Hindlimb muscle (tissue), 1 donor: Measurements from ENCODE around the gene TSC22D2. TPM values are rescaled to one million over a fixed set of nuclear protein-coding genes. Genes with fewer than 3 reads are reported as not detected.
A peak's percentile ranks its signal among the peaks of the same experiment; 100 is the strongest.

ENCODE experiments used
- DNase-seq: peaks from one replicate; pipeline ENCODE4 v3.0.0-alpha.2; 2013
- polyA plus RNA-seq: library from polyadenylated mRNA; unstranded; fragments of 120-200 nt; gene quantifications from one replicate; pipeline ENCODE4 v1.2.1, GENCODE V29; 2013; ENCODE audit not compliant: insufficient read length

Gene TSC22D2
- polyA plus RNA-seq = 57.1 TPM

- peak; percentile 98 for DNase-seq
These were observed at the start of gene TSC22D2 for GRCh38 chr3:150408221-150409124. Gene TSC22D2, plus strand, starts transcription at chr3:150408298. Its CDS starts 1,053 bp downstream, at chr3:150409351.

GRCh38 chr3:150359381-150359780 is 48.7 kb upstream of the TSC22D2 start:
- no peak for DNase-seq

- DNase-seq = no peak
These were observed 47.1 kb upstream of the TSC22D2 start for GRCh38 chr3:150360966-150361365.

- DNase-seq = no peak
These were observed 45.4 kb upstream of the TSC22D2 start for GRCh38 chr3:150362515-150363302.

- DNase-seq = no peak
These were observed 44.7 kb upstream of the TSC22D2 start for GRCh38 chr3:150363420-150363819.

- no peak for DNase-seq
These were observed 42.9 kb upstream of the TSC22D2 start for GRCh38 chr3:150365132-150365604.

GRCh38 chr3:150367757-150368156 is 40.3 kb upstream of the TSC22D2 start:
- no peak for DNase-seq

- peak; percentile 69 for DNase-seq
These were observed 37.9 kb upstream of the TSC22D2 start for GRCh38 chr3:150370122-150370602.

- no peak for DNase-seq
These were observed 37.1 kb upstream of the TSC22D2 start for GRCh38 chr3:150370999-150371398.

GRCh38 chr3:150371741-150372254 is 36.3 kb upstream of the TSC22D2 start:
- peak; percentile 92 for DNase-seq

- no peak for DNase-seq
These were observed 35.8 kb upstream of the TSC22D2 start for GRCh38 chr3:150372320-150372719.

GRCh38 chr3:150372722-150373121 is 35.4 kb upstream of the TSC22D2 start:
- DNase-seq = no peak

- DNase-seq = no peak
These were observed 34.7 kb upstream of the TSC22D2 start for GRCh38 chr3:150373234-150373875.

- DNase-seq = no peak
These were observed 33.1 kb upstream of the TSC22D2 start for GRCh38 chr3:150374975-150375374.

- no peak for DNase-seq
These were observed 31.9 kb upstream of the TSC22D2 start for GRCh38 chr3:150376001-150376848.

GRCh38 chr3:150377601-150378300 is 30.3 kb upstream of the TSC22D2 start:
- DNase-seq = no peak

GRCh38 chr3:150378301-150378748 is 29.8 kb upstream of the TSC22D2 start:
- DNase-seq = no peak

- no peak for DNase-seq
These were observed 28.6 kb upstream of the TSC22D2 start for GRCh38 chr3:150379469-150379868.

- no peak for DNase-seq
These were observed 23.5 kb upstream of the TSC22D2 start for GRCh38 chr3:150384296-150385212.
